Left hindlimb (tissue), 1 donor: ENCODE measurements around the gene TTLL11.

ENCODE experiments used
- DNase-seq: peaks from one replicate; pipeline ENCODE4 v3.0.0-alpha.2; 2018

TTLL11 gene

GRCh38 chr9:121823451-121824169, 269.5 kb downstream of the TTLL11 start:
- no peak for DNase-seq

GRCh38 chr9:121822093-121823085, 270.7 kb downstream of the TTLL11 start:
- DNase-seq, result no peak

- no peak for DNase-seq
Observed at GRCh38 chr9:121821326-121821725, 271.8 kb downstream of the TTLL11 start.

GRCh38 chr9:121820286-121821005, 272.7 kb downstream of the TTLL11 start:
- no peak for DNase-seq

GRCh38 chr9:121819428-121820231, 273.5 kb downstream of the TTLL11 start:
- peak; percentile 58 for DNase-seq

GRCh38 chr9:121818841-121819427, 274.2 kb downstream of the TTLL11 start:
- DNase-seq, result no peak

GRCh38 chr9:121818016-121818661, 275.0 kb downstream of the TTLL11 start:
- DNase-seq, result no peak

- DNase-seq, result no peak
Observed at GRCh38 chr9:121817476-121817875, 275.6 kb downstream of the TTLL11 start.

- no peak for DNase-seq
Observed at GRCh38 chr9:121816845-121817450, 276.2 kb downstream of the TTLL11 start.

GRCh38 chr9:121816449-121816817, 276.7 kb downstream of the TTLL11 start:
- DNase-seq, result no peak

- DNase-seq, result no peak
Observed at GRCh38 chr9:121815546-121816448, 277.3 kb downstream of the TTLL11 start.

GRCh38 chr9:121815084-121815483, 278.0 kb downstream of the TTLL11 start:
- no peak for DNase-seq

GRCh38 chr9:121814594-121814993, 278.5 kb downstream of the TTLL11 start:
- no peak for DNase-seq

GRCh38 chr9:121813519-121814210, 279.4 kb downstream of the TTLL11 start:
- no peak for DNase-seq

- DNase-seq, result no peak
Observed at GRCh38 chr9:121812159-121812735, 280.9 kb downstream of the TTLL11 start.

- no peak for DNase-seq
Observed at GRCh38 chr9:121811751-121812150, 281.4 kb downstream of the TTLL11 start.

- no peak for DNase-seq
Observed at GRCh38 chr9:121811140-121811539, 282.0 kb downstream of the TTLL11 start.

- no peak for DNase-seq
Observed at GRCh38 chr9:121810489-121810888, 282.6 kb downstream of the TTLL11 start.
